Activated T-cell treated with anti-CD3 and anti-CD28 coated beads, Interleukin-2, amount 50 U/mL, for 4 hours (primary cell): ENCODE results near the gene SLC39A12. TPM values are rescaled to one million over a fixed set of nuclear protein-coding genes. Genes with fewer than 3 reads are reported as not detected.
"Not testable (repeated sequence)": the region's sequence is repeated elsewhere in the genome, so short reads cannot be mapped to it uniquely, and the experiment has no call there.

ENCODE experiments used
- ATAC-seq, 2 donors: fragments of 200-7000 bp; cut with Tn5 transposase; one replicate each; pipeline ENCODE4 v1.10.0; 2021
- DNase-seq: peaks from one replicate; pipeline ENCODE4 v3.0.0-alpha.2; 2020
- H3K27me3 Mint-ChIP-seq: one replicate; pipeline ENCODE4 v1.8.0; 2021; ENCODE audit warnings: low read depth, mixed read lengths
- H3K36me3 Mint-ChIP-seq: one replicate; pipeline ENCODE4 v1.8.0; 2022; ENCODE audit warnings: mixed read lengths; ENCODE audit not compliant: insufficient read depth
- H3K4me1 Mint-ChIP-seq: one replicate; pipeline ENCODE4 v1.8.0; 2021; ENCODE audit warnings: low read depth, mixed read lengths
- H3K4me3 Mint-ChIP-seq: one replicate; pipeline ENCODE4 v1.8.0; 2021; ENCODE audit warnings: mild to moderate bottlenecking, moderate library complexity, mixed read lengths
- H3K9me3 Mint-ChIP-seq: one replicate; pipeline ENCODE4 v1.8.0; 2021; ENCODE audit warnings: mixed read lengths
- total RNA-seq, 3 donors: library from RNA; stranded (reverse); gene quantifications; one replicate each; pipeline ENCODE4 v1.2.1, GENCODE V29; 2021

SLC39A12 gene
- total RNA-seq, 3 donors from 2014 or later, result not detected

GRCh38 chr10:17950269-17950668 is 1.4 kb upstream of the SLC39A12 start:
- H3K4me3 Mint-ChIP-seq, H3K27me3 Mint-ChIP-seq: not testable (repeated sequence)

GRCh38 chr10:17950726-17951125 is 992 bp upstream of the SLC39A12 start:
- Mint-ChIP-seq H3K27me3 (peaks cover 5% of the 10 kb centered on the region), H3K4me3 (no peak overlapping the region), H3K9me3 (no peaks in the 10 kb centered on the region), H3K36me3 (no peaks in the 10 kb centered on the region), H3K4me1 (no peaks in the 10 kb centered on the region)
- DNase-seq (no peak), ATAC-seq (no peak)

More at GRCh38 chr10:17950269-17950668, 1.4 kb upstream of the SLC39A12 start:
- not testable (repeated sequence) for DNase-seq, H3K36me3 Mint-ChIP-seq, H3K9me3 Mint-ChIP-seq, H3K4me1 Mint-ChIP-seq, ATAC-seq

- H3K9me3 Mint-ChIP-seq, DNase-seq, H3K4me3 Mint-ChIP-seq, H3K27me3 Mint-ChIP-seq, H3K4me1 Mint-ChIP-seq, H3K36me3 Mint-ChIP-seq, ATAC-seq: not testable (repeated sequence)
Observed at GRCh38 chr10:17954372-17954771, 2.7 kb downstream of the SLC39A12 start.

GRCh38 chr10:17954861-17955260 is 3.1 kb downstream of the SLC39A12 start:
- DNase-seq (no peak), ATAC-seq (no peak)
- Mint-ChIP-seq H3K27me3 (peaks cover 4% of the 10 kb centered on the region), H3K4me3 (no peak overlapping the region), H3K4me1 (no peaks in the 10 kb centered on the region), H3K9me3 (no peaks in the 10 kb centered on the region), H3K36me3 (no peaks in the 10 kb centered on the region)

DNA sequence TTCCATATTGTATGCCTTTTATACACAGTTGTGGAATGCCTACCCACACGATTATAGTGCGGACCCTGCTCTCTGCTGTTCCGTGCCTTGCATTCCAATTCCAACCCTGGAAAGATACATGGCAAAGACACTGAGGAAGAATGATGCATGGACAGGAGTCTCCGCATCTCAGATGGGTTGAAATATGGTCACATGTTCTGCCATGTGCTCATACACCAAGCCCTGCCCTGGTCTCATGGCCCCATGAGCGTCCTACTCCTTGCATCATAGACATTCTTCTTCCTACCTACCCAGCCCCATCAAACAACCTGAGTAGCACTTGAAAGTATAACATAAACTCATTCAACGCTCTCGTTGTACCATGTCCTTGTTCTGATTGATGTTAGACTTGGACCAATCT is 6.3 kb downstream of the SLC39A12 start:
- Mint-ChIP-seq H3K27me3 (peaks cover 7% of the 10 kb centered on the region), H3K36me3 (no peaks in the 10 kb centered on the region), H3K4me3 (no peak overlapping the region), H3K4me1 (no peaks in the 10 kb centered on the region), H3K9me3 (peaks cover 6% of the 10 kb centered on the region)
- no peak for ATAC-seq
- DNase-seq, result no peak

GRCh38 chr10:17959870-17960269 is 8.2 kb downstream of the SLC39A12 start:
- Mint-ChIP-seq H3K4me3 (no peak overlapping the region), H3K9me3 (peaks cover 6% of the 10 kb centered on the region), H3K4me1 (no peaks in the 10 kb centered on the region), H3K27me3 (peaks cover 7% of the 10 kb centered on the region), H3K36me3 (no peaks in the 10 kb centered on the region)
- DNase-seq (no peak), ATAC-seq (no peak)

DNA sequence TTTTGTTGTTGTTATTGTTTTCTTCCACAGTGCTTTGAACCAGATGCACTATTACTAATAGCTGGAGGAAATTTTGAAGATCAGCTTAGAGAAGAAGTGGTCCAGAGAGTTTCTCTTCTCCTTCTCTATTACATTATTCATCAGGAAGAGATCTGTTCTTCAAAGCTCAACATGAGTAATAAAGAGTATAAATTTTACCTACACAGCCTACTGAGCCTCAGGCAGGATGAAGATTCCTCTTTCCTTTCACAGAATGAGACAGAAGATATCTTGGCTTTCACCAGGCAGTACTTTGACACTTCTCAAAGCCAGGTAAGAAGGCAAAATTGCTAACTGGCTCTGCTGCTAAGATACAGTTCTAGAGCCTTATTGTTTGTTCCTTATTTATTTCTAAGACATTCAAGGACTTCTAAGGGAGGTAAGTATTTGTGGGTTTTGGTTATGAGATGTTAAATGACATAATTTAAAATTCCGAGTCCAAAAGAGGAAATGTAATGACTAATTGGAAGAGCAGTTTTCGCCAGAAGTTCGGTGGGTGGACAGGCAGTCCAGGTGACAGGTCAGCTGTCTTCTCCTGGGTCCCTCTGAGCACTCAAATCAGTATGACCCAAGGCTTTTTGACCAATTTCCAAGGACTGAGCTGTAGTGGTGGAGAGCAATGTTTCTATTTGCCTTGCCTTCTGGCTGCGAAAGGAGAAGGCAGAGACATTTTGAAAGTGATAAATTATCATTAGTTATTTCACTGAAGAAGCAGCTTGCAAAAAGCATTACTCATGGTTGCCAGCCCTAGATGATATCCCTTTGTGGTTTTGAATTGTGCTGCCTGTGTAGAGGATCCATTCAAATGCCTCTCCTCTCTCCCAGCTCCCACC is 10.1 kb downstream of the SLC39A12 start:
- Mint-ChIP-seq H3K9me3 (peaks cover 6% of the 10 kb centered on the region), H3K4me3 (no peak overlapping the region), H3K27me3 (peaks cover 3% of the 10 kb centered on the region), H3K36me3 (no peaks in the 10 kb centered on the region), H3K4me1 (no peaks in the 10 kb centered on the region)
- no peak for DNase-seq
- ATAC-seq, result no peak

- no peaks in the 10 kb centered on the region for H3K36me3 Mint-ChIP-seq
Observed at GRCh38 chr10:17963431-17963830, 11.7 kb downstream of the SLC39A12 start.

GRCh38 chr10:17965649-17966235 is 14.0 kb downstream of the SLC39A12 start:
- no peak overlapping the region for H3K4me3 Mint-ChIP-seq
- peaks cover 3% of the 10 kb centered on the region for H3K27me3 Mint-ChIP-seq
- no peaks in the 10 kb centered on the region for H3K4me1 Mint-ChIP-seq
- DNase-seq, result no peak
- no peaks in the 10 kb centered on the region for H3K36me3 Mint-ChIP-seq
- no peak for ATAC-seq
- peaks cover 34% of the 10 kb centered on the region for H3K9me3 Mint-ChIP-seq

More at GRCh38 chr10:17963431-17963830, 11.7 kb downstream of the SLC39A12 start:
- ATAC-seq (no peak), DNase-seq (no peak)
- Mint-ChIP-seq H3K4me3 (no peak overlapping the region), H3K27me3 (peaks cover 3% of the 10 kb centered on the region), H3K4me1 (no peaks in the 10 kb centered on the region), H3K9me3 (peaks cover 14% of the 10 kb centered on the region)

DNA sequence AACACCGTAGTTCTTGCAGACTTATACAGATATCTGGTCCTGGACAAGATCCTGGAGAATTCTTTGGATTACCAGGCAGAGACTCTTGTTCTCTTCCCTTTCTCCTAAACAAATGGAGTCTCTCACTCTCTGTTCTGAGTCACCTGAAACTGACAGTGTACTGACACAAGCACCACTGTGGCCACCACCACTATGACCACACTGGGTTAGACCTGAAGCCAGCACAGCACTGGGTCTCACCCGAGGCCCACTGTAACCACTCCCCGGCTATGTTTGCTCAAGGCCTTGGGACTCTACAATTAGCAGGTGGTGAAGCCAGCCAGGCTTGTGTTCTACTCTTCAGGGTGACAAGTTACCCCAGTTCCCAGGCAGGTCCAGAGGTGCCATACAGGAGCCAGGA is 22.8 kb downstream of the SLC39A12 start:
- Mint-ChIP-seq H3K4me3 (no peak overlapping the region), H3K4me1 (no peaks in the 10 kb centered on the region), H3K27me3 (no peaks in the 10 kb centered on the region), H3K9me3 (peaks cover 16% of the 10 kb centered on the region), H3K36me3 (no peaks in the 10 kb centered on the region)
- DNase-seq (no peak), ATAC-seq (no peak)

DNA sequence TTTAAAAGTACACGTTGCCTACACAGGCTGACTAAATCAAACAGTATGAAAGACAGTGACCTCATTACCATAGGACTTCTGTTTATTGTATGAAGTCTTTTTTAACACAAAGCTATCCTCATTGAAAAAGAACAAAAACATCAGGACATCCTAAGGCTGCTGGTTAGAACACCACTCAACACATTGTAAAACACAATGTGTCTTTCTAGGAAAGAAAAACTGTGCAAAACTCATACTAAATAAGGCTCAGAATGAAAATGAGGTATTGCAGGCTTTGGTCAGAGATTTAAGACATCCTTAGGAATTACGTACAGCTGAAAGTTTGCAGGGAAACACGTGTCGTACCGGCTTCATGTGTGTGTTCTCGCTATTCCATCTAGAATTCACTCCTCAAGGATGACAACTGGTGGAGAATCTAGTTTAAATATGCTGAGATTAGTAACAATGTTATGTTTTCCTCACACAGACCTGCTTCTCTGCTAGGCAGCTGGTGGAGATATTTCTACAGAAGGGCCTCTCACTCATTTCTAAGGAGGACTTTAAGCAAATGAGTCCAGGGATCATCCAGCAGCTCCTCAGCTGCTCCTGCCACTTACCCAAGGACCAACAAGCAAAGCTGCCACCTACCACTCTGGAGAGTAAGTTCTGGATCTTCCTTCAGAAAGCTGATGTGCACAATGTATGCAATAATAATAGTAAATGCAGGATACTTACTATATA is 29.3 kb downstream of the SLC39A12 start:
- H3K4me3 Mint-ChIP-seq, result no peak overlapping the region
- H3K36me3 Mint-ChIP-seq, result no peaks in the 10 kb centered on the region
- no peaks in the 10 kb centered on the region for H3K9me3 Mint-ChIP-seq
- H3K4me1 Mint-ChIP-seq, result no peaks in the 10 kb centered on the region
- no peak for ATAC-seq
- no peaks in the 10 kb centered on the region for H3K27me3 Mint-ChIP-seq
- DNase-seq, result no peak

GRCh38 chr10:17981766-17982380 is 30.2 kb downstream of the SLC39A12 start:
- Mint-ChIP-seq H3K4me1 (no peaks in the 10 kb centered on the region), H3K9me3 (no peaks in the 10 kb centered on the region), H3K4me3 (no peak overlapping the region), H3K27me3 (no peaks in the 10 kb centered on the region), H3K36me3 (no peaks in the 10 kb centered on the region)
- ATAC-seq (no peak), DNase-seq (no peak)

GRCh38 chr10:17984056-17984455 is 32.3 kb downstream of the SLC39A12 start:
- ATAC-seq, result no peak
- Mint-ChIP-seq H3K9me3 (no peaks in the 10 kb centered on the region), H3K36me3 (no peaks in the 10 kb centered on the region)

DNA sequence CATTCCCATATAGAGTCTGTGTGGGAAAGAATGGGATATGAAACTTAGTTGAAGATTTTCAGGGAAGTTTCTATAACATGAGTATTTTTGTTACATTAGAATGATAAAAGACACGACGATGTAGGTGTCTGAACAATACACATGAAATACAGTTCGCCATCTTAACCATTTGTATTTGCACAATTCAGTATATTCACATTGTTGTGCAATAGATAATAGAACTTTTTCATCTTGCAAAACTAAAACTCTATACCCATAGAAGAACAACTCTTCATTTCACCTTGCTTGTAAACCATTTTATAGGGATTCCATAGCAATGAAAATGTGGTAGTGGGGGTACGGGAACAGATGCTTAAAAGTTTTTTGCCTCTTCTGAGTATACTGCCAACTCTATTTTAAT is 32.8 kb downstream of the SLC39A12 start:
- H3K4me3 Mint-ChIP-seq, result no peak overlapping the region
- DNase-seq (no peak), ATAC-seq (no peak)
- H3K36me3 Mint-ChIP-seq, result no peaks in the 10 kb centered on the region
- no peaks in the 10 kb centered on the region for H3K4me1 Mint-ChIP-seq
- H3K27me3 Mint-ChIP-seq, result no peaks in the 10 kb centered on the region
- no peaks in the 10 kb centered on the region for H3K9me3 Mint-ChIP-seq

More at GRCh38 chr10:17984056-17984455, 32.3 kb downstream of the SLC39A12 start:
- no peaks in the 10 kb centered on the region for H3K27me3 Mint-ChIP-seq
- no peak for DNase-seq
- no peak overlapping the region for H3K4me3 Mint-ChIP-seq
- H3K4me1 Mint-ChIP-seq, result no peaks in the 10 kb centered on the region
